ENCODE results near the gene ADPRH.
"Not testable (repeated sequence)": the region's sequence is repeated elsewhere in the genome, so short reads cannot be mapped to it uniquely, and the experiment has no call there.

Gene ADPRH

DNA sequence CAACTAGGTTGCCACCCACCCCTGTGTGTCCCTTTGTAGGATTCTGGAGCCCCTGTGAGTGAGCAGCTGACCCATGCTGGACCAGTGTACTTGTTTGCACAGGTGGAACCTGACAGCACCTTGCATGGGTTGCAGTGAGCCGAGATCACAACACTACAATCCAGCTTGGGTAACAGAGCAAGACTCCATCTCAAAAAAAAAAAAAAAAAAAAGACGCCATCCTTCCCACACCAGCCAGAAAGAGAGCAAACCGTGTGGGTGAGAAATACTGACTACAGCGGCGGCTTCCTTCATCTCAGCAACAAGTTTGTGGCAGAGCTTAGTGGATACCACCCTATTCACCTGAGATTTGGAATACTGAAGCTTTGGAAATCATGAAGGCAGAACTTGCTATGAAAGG is 19.1 kb upstream of the ADPRH start:
- no peak for DNase-seq (ENCODE audit: low spot score)

DNA sequence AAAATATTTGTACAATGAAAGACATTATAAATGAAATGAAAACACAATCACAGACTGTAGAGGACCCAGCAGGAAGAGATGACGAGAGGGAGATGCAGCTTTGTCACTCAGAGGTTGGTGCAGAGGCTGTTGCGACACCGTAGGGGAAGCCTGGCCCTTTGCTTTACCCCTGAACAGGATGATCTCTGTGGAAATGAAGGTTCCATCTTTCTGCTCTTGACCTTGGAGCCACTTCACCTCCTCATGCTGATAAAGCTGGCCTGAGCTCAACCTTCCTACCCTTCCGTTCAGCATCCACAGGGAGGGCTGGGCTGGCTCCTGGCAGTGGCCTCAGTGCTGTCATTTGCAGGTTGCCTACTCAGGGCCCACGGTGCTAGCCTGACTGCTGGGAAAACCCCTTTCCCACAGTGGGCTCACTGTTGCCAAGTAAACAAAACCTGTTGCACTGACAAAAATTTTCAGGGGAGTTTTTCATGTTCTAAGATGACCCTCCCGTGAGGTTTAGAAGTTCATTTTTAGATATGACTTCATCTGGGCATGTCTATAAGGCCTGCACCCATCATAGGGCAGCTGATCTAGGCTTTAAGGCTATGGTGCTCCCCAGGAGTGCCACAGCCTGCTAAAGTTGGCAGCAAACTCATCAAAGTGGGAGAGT is 16.9 kb upstream of the ADPRH start:
- DNase-seq (ENCODE audit: low spot score) = no peak

DNA sequence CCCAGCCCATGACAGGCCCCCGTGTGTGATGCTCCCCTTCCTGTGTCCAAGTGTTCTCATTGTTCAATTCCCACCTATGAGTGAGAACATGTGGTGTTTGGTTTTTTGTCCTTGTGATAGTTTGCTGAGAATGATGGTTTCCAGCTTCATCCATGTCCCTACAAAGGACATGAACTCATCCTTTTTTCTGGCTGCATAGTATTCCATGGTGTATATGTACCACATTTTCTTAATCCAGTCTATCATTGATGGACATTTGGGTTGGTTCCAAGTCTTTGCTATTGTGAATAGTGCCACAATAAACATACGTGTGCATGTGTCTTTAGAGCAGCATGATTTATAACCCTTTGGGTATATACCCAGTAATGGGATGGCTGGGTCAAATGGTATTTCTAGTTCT is 16.0 kb upstream of the ADPRH start:
- DNase-seq (ENCODE audit: low spot score) = not testable (repeated sequence)

DNA sequence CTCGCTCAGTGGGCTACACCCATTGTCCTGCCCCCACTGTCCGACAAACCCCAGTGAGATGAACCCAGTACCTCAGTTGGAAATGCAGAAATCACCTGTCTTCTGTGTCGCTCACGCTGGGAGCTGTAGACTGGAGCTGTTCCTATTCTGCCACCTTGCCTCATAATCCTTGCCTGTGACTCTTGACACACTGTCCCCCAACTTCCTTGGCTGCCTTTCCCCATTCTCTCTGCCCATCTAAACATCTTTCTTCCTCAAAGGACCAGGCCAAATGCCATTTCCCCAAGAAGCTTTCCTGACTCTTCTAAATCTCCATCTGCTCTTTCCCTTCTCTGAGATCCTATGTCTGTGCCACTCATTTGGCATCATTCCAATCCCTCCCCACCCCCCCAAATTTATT is 10.1 kb upstream of the ADPRH start:
- no peak for DNase-seq (ENCODE audit: low spot score)

DNA sequence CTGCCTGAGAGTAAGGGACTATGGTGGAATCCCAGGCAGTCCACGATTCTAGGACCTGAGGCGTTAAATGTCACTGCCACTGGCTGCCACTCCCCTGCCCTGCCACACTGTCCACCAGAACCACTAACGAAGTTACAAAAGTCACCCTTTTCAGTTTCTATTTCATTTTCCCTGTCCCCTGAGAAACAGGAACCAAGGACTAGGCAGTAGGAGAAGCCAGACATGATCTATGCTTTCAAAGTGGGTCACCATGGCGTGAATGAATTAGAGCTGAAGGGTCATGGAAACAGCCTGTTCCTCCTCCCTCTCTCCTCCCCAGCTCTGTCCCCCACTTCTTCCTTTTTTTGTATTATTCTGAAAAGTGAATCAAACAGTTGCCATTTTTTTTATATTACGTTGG is 9.1 kb upstream of the ADPRH start:
- DNase-seq (ENCODE audit: low spot score) = peak; percentile 32

DNA sequence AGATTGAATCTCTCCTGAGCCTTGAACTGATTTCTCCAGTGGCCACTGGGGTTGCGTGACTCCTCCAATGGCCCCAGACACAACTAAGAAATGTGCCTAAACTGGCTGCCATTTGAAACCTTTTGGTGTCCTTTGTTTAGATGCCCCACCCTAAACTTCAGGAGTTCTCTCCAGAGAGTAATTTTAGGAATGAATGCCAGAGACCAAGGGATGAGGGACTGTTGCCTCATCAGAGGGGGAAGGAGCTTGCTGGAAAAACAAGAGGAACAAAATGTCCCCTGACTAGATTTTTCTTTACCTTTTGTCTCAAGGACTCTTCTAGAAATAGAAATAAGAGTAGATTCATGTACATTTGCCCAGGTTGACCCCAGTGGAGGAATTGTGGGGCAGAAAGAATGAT is 8.1 kb upstream of the ADPRH start:
- no peak for DNase-seq (ENCODE audit: low spot score)

DNA sequence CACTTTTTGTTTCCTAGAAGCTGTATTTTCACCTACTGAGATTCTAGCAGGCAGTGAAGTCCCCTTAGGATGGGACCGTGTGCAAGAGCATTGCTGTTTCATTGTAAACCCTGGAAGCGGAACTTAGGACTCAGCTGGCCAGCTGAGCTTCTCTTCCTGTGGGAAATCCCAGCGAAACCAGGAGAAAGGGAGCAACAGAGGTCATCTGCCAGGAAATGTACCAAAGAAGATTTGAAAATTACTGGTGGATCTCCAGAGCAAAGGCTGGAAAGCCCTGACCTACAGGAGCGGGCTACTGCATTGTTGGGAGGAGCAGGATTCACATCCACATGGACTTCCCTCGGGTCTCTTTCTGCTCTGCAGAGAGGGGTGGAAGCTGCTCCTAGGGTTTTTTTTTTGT is 7.6 kb upstream of the ADPRH start:
- DNase-seq (ENCODE audit: low spot score) = no peak

DNA sequence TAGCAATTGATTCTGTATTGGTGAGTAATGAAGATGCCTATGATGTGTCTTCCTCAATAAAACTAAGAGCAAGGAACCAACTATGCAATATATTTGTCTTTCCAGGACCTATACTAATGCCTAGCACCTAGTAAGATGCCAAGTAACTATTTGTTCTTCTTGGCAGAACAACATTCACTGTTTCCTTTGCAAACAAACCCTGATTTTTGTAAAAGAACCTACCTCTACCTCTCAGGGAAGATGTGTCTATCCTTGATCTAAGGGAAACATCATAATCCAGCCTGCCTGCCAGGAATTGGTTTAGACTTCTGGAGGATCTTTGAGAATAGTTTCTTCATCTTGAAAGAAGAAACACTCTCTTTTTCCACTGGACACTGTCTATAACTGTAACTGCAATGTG is 3.8 kb upstream of the ADPRH start:
- no peak for DNase-seq (ENCODE audit: low spot score)

DNA sequence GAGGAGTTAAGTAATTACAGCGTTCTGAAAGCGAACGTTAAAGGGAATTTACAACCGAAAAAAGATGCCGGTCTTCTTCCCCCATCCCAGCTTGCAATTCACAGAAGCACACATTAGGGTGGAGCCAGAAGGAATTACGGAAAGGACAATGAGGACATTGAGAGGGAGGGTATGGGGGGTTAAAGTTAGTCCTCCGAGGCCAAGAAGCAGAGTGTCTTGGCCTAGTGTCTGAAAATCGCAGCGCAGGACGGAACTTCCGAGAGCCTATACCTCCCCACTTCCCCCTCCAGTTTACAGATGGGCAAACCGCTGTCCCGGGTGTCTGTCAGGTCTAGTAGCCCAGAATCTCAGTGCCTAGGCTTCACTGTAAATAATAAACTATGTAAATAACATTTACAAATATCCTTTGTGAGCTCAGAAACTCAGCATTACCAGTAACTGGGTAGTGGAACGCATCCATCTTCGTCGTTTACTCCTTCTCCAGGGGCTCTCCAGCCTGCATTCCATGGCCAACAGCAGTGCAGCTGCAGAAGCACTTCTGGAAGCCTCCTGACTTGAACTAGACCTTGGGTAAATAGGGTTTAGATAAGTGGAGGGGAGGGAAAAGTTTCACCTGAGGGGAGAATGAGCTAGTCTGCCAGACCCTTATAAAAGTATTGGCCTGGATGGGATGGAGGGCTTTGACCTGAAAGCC is 922 bp downstream of the ADPRH start:
- DNase-seq (ENCODE audit: low spot score) = no peak

DNA sequence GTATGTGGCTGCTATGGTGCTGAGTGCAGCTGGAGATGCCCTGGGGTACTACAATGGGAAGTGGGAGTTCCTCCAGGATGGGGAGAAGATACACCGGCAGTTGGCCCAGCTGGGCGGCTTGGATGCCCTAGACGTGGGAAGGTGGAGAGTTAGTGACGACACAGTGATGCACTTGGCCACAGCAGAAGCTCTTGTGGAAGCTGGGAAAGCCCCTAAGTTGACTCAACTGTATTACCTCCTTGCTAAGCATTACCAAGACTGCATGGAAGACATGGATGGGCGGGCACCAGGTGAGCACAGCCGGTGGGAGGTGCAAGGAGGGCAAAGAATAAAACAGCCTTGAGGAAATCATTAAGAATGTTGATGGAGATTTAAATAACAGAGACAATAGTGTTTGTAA is 2.9 kb downstream of the ADPRH start:
- no peak for DNase-seq (ENCODE audit: low spot score)

DNA sequence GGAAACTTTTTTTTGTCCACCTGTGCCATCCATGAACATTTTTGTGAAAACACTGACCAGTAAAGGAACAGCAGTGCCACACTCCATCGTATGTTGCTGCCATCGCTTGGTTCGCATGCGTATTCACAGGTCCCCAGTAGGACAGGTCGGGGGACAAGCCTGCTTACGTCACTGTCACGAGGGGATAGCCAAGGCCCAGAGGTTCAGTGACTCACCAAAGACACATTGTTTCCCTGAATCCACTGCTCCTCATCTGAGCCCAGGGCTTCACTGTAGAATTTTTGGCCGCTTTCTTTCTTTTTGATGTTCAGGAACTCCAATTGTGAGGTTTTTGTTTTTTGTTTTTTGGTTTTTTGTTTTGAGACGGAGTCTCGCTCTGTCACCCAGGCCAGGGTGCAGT is 5.9 kb downstream of the ADPRH start:
- DNase-seq (ENCODE audit: low spot score) = no peak

DNA sequence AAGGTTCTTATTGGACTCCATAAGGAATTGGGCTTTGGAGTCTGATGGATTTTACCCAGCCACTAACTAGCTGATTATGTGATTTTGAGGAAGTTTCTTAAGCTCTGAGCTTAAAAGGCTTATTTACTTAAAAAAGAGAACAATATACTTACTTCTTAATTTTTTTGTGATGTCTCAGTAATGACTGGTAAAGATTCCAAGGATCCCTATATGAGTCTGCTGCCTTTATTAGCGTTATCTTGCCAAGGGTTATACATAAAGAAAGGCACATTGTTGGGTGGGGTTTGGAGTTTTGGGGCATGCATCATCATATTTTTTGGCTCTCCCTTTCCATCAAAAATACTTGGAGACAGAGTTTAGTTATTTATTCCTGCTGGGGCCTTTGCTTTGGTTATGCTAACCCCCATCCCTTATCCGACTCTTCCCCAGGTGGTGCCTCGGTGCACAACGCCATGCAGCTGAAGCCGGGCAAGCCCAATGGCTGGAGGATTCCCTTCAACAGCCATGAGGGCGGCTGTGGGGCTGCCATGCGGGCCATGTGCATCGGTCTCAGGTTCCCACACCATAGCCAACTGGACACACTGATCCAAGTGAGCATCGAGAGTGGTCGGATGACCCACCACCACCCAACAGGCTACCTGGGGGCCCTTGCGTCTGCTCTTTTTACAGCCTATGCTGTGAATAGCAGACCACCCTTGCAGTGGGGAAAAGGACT is 6.7 kb downstream of the ADPRH start:
- no peak for DNase-seq (ENCODE audit: low spot score)

DNA sequence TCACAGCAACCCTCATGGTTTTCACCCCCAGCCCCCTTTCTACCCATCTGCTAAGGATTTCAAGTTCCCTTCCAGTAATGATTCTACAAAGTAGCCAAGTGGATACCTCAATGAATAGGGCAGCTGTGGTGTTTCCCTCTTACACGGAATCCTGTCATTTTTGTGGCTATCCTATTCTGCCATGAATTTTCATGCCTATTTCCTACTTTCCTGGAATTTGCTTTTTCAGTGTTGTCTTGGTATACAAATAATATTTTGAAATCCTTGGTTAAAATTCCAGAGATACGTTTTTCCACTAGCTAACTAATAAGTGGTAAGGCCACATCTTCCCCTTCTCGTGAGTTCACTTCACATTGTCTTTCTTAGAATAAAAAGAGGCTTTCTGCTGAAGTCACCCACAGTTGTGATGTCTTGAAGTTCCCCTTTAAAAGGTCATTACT is 7.5 kb downstream of the ADPRH start:
- no peak for DNase-seq (ENCODE audit: low spot score)

DNA sequence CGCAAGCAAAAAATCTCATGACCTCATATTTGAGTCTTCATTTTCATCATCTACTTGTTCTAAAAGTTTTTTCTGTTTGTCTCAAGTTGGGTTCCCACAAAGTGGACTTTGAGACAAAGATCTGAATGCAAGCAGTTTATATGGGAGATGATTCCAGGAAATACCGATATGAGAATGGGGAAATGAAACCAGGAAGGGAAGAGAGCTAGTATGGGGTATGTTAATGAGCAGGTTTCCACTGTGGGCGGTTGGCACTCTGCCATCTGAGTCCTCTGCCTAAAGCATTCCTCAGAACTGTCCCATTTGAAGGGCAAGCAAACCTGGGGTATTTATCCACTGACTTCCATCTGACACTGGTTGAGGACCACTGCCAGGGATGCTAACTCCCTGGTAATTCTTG is 8.8 kb downstream of the ADPRH start:
- DNase-seq (ENCODE audit: low spot score) = peak; percentile 32

DNA sequence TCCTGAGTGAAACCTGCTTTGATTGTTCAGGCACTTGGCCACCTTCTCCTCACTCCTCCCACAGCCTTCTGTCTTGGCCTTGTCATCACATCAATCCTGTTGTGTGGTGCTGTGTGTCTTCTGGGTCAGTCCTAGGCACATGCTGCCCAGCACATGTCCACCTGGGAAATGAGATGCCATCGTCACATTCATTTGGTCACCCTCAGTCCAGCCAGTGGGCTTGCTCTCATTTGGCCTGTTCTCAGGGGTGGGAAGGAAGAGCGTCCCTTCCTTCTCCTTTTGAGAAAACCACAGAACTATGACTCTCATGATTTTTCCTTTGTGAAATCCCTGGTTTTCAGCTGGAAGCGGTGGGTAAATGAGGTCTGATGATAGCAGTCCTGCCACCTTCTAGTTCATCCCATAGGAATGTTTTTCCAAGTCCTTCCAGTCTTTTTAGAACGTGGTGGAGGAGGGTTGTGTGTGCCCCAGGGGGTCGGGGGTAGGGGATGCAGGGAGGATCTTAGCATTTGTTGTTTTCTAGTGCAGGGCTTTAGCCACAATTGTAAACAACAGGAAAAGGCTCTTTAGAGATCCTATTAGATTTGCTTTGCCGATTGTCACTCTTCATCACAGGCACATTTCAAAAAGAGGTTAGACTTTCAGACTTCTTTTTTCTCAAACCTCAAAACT is 9.9 kb downstream of the ADPRH start:
- no peak for DNase-seq (ENCODE audit: low spot score)

DNA sequence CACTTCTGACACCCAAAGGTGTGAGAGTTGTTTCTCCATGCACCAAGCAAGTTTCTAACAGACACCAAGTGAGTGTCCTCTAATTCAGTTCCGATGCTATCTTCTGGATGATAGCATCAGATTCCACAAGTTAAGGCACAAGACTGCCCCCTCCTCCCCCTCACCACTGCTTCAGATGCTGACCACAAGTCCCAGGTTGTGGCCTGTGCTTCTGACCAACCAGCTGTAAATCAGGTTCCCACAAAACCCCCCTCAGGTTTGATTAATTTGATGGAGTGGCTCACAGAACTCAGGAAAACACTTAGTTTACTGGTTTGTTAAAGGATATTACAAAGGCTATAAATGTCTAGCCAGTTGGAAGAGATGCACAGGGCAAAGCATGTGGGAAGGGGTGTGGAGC is 11.4 kb downstream of the ADPRH start:
- DNase-seq (ENCODE audit: low spot score) = no peak

DNA sequence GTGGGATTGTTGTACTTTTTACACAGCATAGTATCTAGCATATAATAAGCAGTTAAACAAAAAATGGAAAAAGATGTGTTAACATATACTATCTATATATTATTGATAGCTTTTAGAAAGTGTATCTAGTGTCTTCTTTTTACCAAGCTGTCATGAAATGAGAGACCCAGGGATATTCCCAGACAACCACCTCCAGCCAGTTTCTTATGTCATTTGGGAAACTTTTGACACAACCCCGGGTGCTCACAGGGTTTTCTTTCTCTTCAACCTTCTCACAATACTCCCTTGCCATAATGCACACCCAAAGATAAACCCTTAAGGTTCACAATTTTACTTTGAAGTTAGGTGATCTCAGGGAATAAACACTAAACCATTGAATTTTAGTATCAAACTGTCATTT is 13.6 kb downstream of the ADPRH start:
- no peak for DNase-seq (ENCODE audit: low spot score)

DNA sequence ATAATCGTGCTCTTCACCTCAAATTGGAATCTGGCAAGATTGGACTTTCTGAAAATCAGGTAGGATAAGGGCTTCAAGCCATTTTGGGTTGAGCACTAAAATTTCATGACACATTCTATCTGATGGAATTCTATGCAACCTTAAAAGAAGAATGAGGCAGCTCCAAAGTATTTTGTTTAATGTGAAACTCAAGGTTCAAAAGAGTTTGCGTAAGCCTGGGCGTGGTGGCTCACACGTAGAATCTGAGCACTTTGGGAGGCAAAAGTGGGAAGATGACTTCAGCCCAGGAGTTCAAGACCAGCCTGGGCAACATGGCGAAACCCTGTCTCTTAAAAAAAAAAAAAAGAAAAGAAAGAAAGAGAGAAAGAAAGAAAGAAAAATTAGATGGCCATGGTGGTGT is 14.8 kb downstream of the ADPRH start:
- no peak for DNase-seq (ENCODE audit: low spot score)

DNA sequence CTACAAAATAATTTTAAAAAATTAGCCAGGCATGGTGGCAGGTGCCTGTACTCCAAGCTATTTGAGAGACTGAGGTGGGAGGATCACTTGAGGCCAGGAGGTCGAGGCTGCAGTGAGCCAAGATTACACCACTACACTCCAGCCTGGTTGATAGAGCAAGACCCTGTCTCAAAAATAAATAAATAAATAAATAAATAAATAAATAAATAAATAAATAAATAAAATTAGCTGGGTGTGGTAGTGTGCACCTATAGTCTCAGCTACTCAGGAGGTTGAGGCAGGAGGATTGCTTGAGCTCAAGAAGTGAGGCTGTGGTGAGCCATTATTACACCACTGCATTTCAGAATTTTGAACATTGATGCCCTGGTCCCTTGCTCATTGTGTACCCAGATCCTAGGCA is 15.6 kb downstream of the ADPRH start:
- not testable (repeated sequence) for DNase-seq (ENCODE audit: low spot score)

DNA sequence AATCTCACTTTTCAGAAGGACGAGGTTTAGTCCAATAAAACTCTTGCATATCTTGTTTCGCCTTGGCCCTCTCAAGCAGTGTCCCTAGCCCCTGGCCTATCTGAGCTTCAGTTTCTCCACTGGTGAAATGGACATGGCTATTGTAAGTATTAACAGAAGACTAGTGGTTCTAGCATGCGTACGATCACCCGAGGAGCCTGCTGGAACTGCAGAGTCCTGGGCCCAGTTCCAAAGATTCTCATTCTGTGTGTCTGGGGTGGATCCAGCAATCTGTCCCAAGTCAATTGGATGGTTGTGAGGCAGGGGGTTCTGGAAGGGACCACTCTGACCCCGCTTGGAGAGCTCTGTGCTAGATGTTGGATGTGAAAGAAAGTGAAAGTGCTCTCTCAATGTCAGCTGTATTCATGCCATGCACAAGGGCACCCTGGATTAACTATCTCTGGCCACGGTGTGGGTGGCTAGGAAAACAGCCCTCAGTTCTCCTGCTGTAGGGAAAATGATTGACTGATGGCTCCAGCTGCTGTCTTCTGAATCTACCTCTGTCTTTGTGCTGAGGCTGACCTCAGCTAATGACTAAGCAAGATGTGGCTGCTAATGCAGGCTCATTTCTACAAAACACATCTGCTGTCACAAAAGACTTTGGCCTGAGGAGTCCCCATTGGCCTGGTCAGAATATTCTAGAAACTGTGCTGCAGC is 16.5 kb downstream of the ADPRH start:
- no peak for DNase-seq (ENCODE audit: low spot score)

DNA sequence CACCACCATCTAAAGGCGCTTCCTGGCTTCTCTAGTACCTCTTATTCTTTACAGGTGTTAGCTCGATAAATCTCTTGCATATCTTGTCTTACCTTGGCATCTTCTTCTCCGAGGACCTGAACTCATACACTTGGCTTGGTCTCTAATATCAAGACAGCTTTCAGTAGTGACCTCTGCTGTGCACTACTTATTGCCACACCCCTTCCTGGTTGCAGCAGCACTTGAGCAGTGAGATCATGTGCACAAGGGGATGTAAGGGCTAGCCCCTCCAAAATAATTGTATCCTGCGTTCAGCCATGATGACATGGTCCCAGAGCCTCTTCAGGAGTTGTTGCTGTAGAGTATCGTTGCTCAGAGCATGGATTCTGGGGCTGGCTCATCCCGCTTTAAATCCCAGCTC is 17.1 kb downstream of the ADPRH start:
- DNase-seq (ENCODE audit: low spot score) = no peak
